HepG2 (cell line): ENCODE data around the gene PRM3. TPM values are rescaled to one million over a fixed set of nuclear protein-coding genes. Genes with fewer than 3 reads are reported as not detected.

Experiments used
- ESRRA ChIP-seq: sonication (generic); formaldehyde crosslinking; IDR thresholded peaks from 2 replicates; pipeline ENCODE4 v1.5.1; 2020; ENCODE audit warnings: mild to moderate bottlenecking, low read depth, missing genetic modification reagents
- HNF4A ChIP-seq: sonication (generic); formaldehyde crosslinking; IDR thresholded peaks from 2 replicates; pipeline ENCODE4 v1.4.0; 2020; ENCODE audit warnings: missing genetic modification reagents
- KDM5B ChIP-seq: sonication (generic); formaldehyde crosslinking; IDR thresholded peaks from 2 replicates; pipeline ENCODE4 v1.4.0; 2020; ENCODE audit warnings: missing genetic modification reagents, mild to moderate bottlenecking, borderline replicate concordance
- MAFG ChIP-seq: sonication (generic); formaldehyde crosslinking; IDR thresholded peaks from 2 replicates; pipeline ENCODE4 v1.5.1; 2020; ENCODE audit warnings: mild to moderate bottlenecking, missing genetic modification reagents
- MBNL3 ChIP-seq: fragments of 250-450 bp; sonication (Bioruptor Pico); conservative IDR thresholded peaks from 2 replicates; pipeline ENCODE4 v1.8.0; 2022; ENCODE audit warnings: mild to moderate bottlenecking, inconsistent platforms
- MIER3 ChIP-seq: IDR thresholded peaks from 2 replicates; pipeline ENCODE4 v1.6.1; 2016; ENCODE audit warnings: missing compliant biosample characterization, borderline replicate concordance
- MTA1 ChIP-seq: sonication (generic); formaldehyde crosslinking; IDR thresholded peaks from 2 replicates; pipeline ENCODE4 v1.4.0; 2020; ENCODE audit warnings: missing genetic modification reagents, mild to moderate bottlenecking, borderline replicate concordance
- NR2F1 ChIP-seq, 2 experiments: fragments of 450-650 bp in 1 of 2; formaldehyde crosslinking in 1 of 2; IDR thresholded peaks; 2 replicates each; pipeline versions ENCODE4 v1.5.0 to v1.6.1; 2016 to 2020; ENCODE audit warnings: mild to moderate bottlenecking in 1 of 2, missing compliant biosample characterization in 1 of 2, missing genetic modification reagents in 1 of 2, moderate library complexity in 1 of 2
- PPARG ChIP-seq: conservative IDR thresholded peaks from 2 replicates; pipeline ENCODE4 v1.6.1; 2016; ENCODE audit warnings: missing biosample characterization, missing genetic modification reagents
- ZNF292 ChIP-seq: sonication (generic); formaldehyde crosslinking; IDR thresholded peaks from 2 replicates; pipeline ENCODE4 v1.8.1; 2022; ENCODE audit warnings: mild to moderate bottlenecking, low read depth, missing genetic modification reagents, borderline replicate concordance
- ZNF687 ChIP-seq: sonication (generic); formaldehyde crosslinking; IDR thresholded peaks from 2 replicates; pipeline ENCODE4 v1.5.1; 2020; ENCODE audit warnings: mild to moderate bottlenecking, missing genetic modification reagents, moderate library complexity
- ZNF703 ChIP-seq: sonication (generic); formaldehyde crosslinking; IDR thresholded peaks from 2 replicates; pipeline ENCODE4 v1.5.1; 2020; ENCODE audit warnings: missing genetic modification reagents, mild to moderate bottlenecking, moderate library complexity, borderline replicate concordance
- polyA plus RNA-seq, 8 experiments: library from polyadenylated mRNA; depleted of rRNA in 3 of 8; stranded (reverse) in 7 of 8; unstranded in 1 of 8; fragments of >200 nt; fragmentation: Illumina TruSeq in 4 of 8; extraction: Trizol in 4 of 8; gene quantifications; 2 replicates each; pipeline versions ENCODE4 v1.2.1 to v1.2.3, GENCODE V29; 2011 to 2016; ENCODE audit warnings: low read depth in 4 of 8, missing spikeins in 1 of 8, mixed read lengths in 1 of 8; ENCODE audit not compliant: insufficient read depth in 1 of 8
- total RNA-seq, 5 experiments: library from RNA; depleted of rRNA; stranded (reverse); fragments of >200 nt; fragmentation: Illumina TruSeq; extraction: Trizol; gene quantifications; 2 replicates each; pipeline ENCODE4 v1.2.3, GENCODE V29; 2016; ENCODE audit warnings: low read depth in 1 of 5
- TF ChIP-seq, protein P1 (sequence below): sonication (generic); formaldehyde crosslinking; IDR thresholded peaks from 2 replicates; pipeline ENCODE4 v1.4.0; 2020; ENCODE audit warnings: missing genetic modification reagents, low read depth, mild to moderate bottlenecking, borderline replicate concordance
- TF ChIP-seq, protein P2 (sequence below): sonication (generic); formaldehyde crosslinking; IDR thresholded peaks from 2 replicates; pipeline ENCODE4 v1.5.0; 2020; ENCODE audit warnings: mild to moderate bottlenecking, missing genetic modification reagents, borderline replicate concordance
- TF ChIP-seq, protein P3 (sequence below): sonication (generic); formaldehyde crosslinking; IDR thresholded peaks from 2 replicates; pipeline ENCODE4 v1.4.0; 2020; ENCODE audit warnings: missing genetic modification reagents, borderline replicate concordance
- TF ChIP-seq, protein P4 (sequence below): IDR thresholded peaks from 2 replicates; pipeline ENCODE4 v1.6.1; 2016; ENCODE audit warnings: missing compliant biosample characterization, missing genetic modification reagents, borderline replicate concordance

Gene PRM3
- total and polyA plus RNA-seq, 2 of the 13 experiments (the other 11 are each of a cell fraction or from before 2014, with no cell fraction given): not detected

GRCh38 chr16:11308493-11309283 is 35.3 kb upstream of the PRM3 start (continued):
- TF ChIP-seq ZNF687 (CRISPR knock-in tag) (peak; percentile 98), MAFG (CRISPR knock-in tag) (no peak), MIER3 (peak; percentile 80; the same call in 1 of the 2 replicates), ZNF703 (CRISPR knock-in tag) (peak; percentile 60; the same call in 1 of the 2 replicates), HNF4A (CRISPR knock-in tag) (peak; percentile 97), MTA1 (CRISPR knock-in tag) (peak; percentile 90; the same call in 1 of the 2 replicates), MBNL3 (no peak), KDM5B (CRISPR knock-in tag) (peak; percentile 55; the same call in 1 of the 2 replicates), PPARG (CRISPR knock-in tag) (0 out of 2 replicates have a peak, but pooled peaks have one; percentile 7), ZNF292 (peak; percentile 94), ESRRA (CRISPR knock-in tag) (peak; percentile 55; the same call in 1 of the 2 replicates), NR2F1 (CRISPR knock-in tag; IDR thresholded peaks at IDR 0.05) (peak; percentile 65 to 78)
- TF ChIP-seq, protein P1, sequence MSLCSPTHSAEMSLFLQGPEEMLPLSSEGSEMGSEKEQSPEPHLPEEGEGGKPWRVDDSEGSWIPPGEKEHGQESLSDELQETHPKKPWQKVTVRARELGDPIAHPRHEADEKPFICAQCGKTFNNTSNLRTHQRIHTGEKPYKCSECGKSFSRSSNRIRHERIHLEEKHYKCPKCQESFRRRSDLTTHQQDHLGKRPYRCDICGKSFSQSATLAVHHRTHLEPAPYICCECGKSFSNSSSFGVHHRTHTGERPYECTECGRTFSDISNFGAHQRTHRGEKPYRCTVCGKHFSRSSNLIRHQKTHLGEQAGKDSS (CRISPR knock-in tag): 0 out of 2 replicates have a peak, but pooled peaks have one; percentile 88
- TF ChIP-seq, protein P2, sequence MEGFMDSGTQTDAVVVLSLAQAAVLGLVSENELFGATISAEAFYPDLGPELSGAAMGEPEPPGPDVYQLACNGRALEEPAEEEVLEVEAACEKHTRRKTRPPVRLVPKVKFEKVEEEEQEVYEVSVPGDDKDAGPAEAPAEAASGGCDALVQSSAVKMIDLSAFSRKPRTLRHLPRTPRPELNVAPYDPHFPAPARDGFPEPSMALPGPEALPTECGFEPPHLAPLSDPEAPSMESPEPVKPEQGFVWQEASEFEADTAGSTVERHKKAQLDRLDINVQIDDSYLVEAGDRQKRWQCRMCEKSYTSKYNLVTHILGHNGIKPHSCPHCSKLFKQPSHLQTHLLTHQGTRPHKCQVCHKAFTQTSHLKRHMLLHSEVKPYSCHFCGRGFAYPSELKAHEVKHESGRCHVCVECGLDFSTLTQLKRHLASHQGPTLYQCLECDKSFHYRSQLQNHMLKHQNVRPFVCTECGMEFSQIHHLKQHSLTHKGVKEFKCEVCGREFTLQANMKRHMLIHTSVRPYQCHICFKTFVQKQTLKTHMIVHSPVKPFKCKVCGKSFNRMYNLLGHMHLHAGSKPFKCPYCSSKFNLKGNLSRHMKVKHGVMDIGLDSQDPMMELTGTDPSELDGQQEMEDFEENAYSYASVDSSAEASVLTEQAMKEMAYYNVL (CRISPR knock-in tag): peak; percentile 81; the same call in 1 of the 2 replicates
- TF ChIP-seq, protein P3, sequence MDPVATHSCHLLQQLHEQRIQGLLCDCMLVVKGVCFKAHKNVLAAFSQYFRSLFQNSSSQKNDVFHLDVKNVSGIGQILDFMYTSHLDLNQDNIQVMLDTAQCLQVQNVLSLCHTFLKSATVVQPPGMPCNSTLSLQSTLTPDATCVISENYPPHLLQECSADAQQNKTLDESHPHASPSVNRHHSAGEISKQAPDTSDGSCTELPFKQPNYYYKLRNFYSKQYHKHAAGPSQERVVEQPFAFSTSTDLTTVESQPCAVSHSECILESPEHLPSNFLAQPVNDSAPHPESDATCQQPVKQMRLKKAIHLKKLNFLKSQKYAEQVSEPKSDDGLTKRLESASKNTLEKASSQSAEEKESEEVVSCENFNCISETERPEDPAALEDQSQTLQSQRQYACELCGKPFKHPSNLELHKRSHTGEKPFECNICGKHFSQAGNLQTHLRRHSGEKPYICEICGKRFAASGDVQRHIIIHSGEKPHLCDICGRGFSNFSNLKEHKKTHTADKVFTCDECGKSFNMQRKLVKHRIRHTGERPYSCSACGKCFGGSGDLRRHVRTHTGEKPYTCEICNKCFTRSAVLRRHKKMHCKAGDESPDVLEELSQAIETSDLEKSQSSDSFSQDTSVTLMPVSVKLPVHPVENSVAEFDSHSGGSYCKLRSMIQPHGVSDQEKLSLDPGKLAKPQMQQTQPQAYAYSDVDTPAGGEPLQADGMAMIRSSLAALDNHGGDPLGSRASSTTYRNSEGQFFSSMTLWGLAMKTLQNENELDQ (CRISPR knock-in tag): no peak
- TF ChIP-seq, protein P4, sequence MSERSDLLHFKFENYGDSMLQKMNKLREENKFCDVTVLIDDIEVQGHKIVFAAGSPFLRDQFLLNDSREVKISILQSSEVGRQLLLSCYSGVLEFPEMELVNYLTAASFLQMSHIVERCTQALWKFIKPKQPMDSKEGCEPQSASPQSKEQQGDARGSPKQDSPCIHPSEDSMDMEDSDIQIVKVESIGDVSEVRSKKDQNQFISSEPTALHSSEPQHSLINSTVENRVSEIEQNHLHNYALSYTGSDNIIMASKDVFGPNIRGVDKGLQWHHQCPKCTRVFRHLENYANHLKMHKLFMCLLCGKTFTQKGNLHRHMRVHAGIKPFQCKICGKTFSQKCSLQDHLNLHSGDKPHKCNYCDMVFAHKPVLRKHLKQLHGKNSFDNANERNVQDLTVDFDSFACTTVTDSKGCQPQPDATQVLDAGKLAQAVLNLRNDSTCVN: peak; percentile 36; the same call in 1 of the 2 replicates
